Thoracic aorta (tissue), 2 donors: ENCODE measurements around the gene MCUB. TPM values are rescaled to one million over a fixed set of nuclear protein-coding genes. Genes with fewer than 3 reads are reported as not detected.

Experiments used
- ATAC-seq: fragments of 150-250 bp; one replicate; pipeline ENCODE4 v1.8.0; 2017; ENCODE audit warnings: low read depth; ENCODE audit not compliant: insufficient number of reproducible peaks, low FRiP score
- DNase-seq: peaks from one replicate; pipeline ENCODE4 v3.0.0-alpha.2; 2020; ENCODE audit warnings: low spot score
- H3K27ac ChIP-seq, 2 donors: fragments of 200-600 bp; sonication (generic); 1 replicate in 1 of 2; 2 replicates in 1 of 2; pipeline ENCODE4 v1.5.1; 2016; ENCODE audit warnings: mild to moderate bottlenecking in 2 of 2, moderate library complexity in 2 of 2
- H3K27me3 ChIP-seq: fragments of 200-600 bp; sonication (generic); replicated peaks from 2 replicates; pipeline ENCODE4 v1.6.0; 2016; ENCODE audit warnings: mild to moderate bottlenecking; ENCODE audit not compliant: insufficient read depth
- H3K36me3 ChIP-seq: fragments of 200-600 bp; sonication (generic); one replicate; pipeline ENCODE4 v1.5.1; 2016
- H3K4me1 ChIP-seq, 2 donors: fragments of 200-600 bp; sonication (generic); 1 replicate in 1 of 2; 2 replicates in 1 of 2; pipeline versions ENCODE4 v1.5.1 to v1.6.0; 2016; ENCODE audit warnings: low read depth in 2 of 2, mild to moderate bottlenecking in 1 of 2; ENCODE audit not compliant: control insufficient read depth in 1 of 2
- H3K4me3 ChIP-seq: fragments of 200-600 bp; sonication (generic); 2 replicates; pipeline ENCODE4 v1.5.1; 2016; ENCODE audit warnings: mild to moderate bottlenecking
- H3K9me3 ChIP-seq: fragments of 200-600 bp; sonication (generic); 2 replicates; pipeline ENCODE4 v1.5.1; 2016
- CTCF ChIP-seq: fragments of 200-600 bp; sonication (generic); IDR thresholded peaks from one replicate; pipeline ENCODE4 v1.5.1; 2019; ENCODE audit warnings: antibody characterized with exemption
- total RNA-seq, 2 donors: library from RNA; depleted of rRNA; stranded (reverse); fragments of >200 nt; gene quantifications; one replicate each; pipeline versions ENCODE4 v1.1.0 to v1.2.3, GENCODE V29; 2016

MCUB gene
- total RNA-seq, 2 donors from 2014 or later, result 44.3 to 45.0 TPM

DNA sequence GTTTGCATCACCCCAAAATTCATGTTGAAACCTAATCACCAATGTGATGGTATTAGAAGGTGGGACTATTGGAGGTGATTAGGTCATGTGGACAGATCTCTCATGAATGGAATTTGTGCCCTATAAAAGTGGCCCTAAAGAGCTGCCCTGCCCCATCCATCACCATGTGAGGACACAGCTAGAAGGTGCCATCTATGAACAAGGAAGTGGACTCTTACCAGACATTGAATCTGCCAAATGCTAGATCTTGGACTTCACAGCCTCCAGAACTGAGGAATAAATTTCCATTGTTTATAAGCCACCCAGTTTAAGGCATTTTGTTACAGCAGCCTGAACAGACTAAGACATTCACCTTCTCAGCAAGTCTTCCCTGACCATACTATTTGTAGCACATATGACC, 162.3 kb downstream of the MCUB start:
- no peak for DNase-seq
- no peaks in the 10 kb centered on the region for H3K36me3 ChIP-seq
- no peak for ATAC-seq
- H3K27me3 ChIP-seq, result no peaks in the 10 kb centered on the region
- H3K4me1 ChIP-seq, result no peaks in the 10 kb centered on the region
- no peak overlapping the region for H3K4me3 ChIP-seq
- no peaks in the 10 kb centered on the region for H3K9me3 ChIP-seq
- TF ChIP-seq CTCF, result no peak
- H3K27ac ChIP-seq, result no peak overlapping the region

DNA sequence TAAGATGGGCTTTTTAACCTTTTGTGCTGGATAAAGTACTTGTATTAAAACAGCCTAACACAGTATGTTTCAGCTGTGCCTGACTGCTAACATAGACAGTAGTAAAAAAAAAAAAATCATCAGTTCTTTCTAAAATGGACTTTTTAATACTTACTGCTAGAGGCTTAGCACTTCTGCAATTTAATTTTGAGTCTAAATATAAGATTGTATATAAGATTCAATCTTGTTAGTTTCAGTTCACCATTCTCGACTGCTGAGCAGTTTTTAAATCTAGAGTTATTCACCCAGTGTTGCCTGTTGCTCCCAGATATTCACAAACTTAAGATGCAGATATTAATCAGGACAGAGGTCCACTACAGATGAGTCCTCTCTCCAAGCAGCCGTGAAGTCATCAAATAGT, 163.1 kb downstream of the MCUB start:
- Histone ChIP-seq H3K4me1 (peaks cover 0 to 2% of the 10 kb centered on the region in 2 donors), H3K9me3 (no peaks in the 10 kb centered on the region), H3K27me3 (no peaks in the 10 kb centered on the region), H3K36me3 (no peaks in the 10 kb centered on the region), H3K4me3 (no peak overlapping the region), H3K27ac (no peak overlapping the region)
- ATAC-seq (no peak), DNase-seq (no peak)
- no peak for TF ChIP-seq CTCF

GRCh38 chr4:109728385-109728784, 168.3 kb downstream of the MCUB start:
- H3K27me3 ChIP-seq, result no peaks in the 10 kb centered on the region
- H3K36me3 ChIP-seq, result no peaks in the 10 kb centered on the region
- TF ChIP-seq CTCF, result no peak
- no peak for DNase-seq
- H3K4me3 ChIP-seq, result no peak overlapping the region
- ATAC-seq, result no peak
- H3K27ac ChIP-seq, result no peak overlapping the region
- no peaks in the 10 kb centered on the region for H3K9me3 ChIP-seq
- peaks cover 2 to 21% of the 10 kb centered on the region in 2 donors for H3K4me1 ChIP-seq

DNA sequence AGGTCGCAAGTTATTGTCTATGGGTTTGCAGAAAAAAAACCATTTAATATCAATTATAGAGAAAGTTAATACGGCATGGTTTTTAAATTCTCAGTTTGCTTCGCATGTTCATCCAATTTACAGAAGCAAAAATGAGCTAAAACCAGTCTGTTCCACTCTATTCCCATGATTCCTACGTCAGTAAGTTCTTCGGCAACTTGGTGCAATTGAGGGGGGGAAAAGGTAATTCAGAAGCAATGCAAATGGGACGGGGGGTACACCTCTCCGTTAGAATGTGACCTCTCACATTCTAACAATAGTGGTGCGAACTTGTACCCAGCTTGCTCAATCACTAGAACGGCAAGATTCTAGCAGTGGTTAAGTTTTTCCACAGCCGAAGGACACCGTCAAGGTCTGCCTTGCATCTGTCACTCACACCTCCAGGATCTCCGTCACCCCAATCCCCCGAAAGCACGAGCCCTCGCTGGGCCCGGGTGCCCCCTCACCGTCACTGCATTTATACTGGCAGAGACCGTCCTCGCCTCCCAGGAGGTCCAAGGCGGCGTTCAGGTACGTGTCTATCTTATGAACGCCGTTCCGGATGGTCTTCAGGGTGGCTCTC, 169.2 kb downstream of the MCUB start:
- H3K36me3 ChIP-seq, result no peaks in the 10 kb centered on the region
- peak overlapping the region; percentile 94 for H3K4me3 ChIP-seq
- no peak overlapping the region for H3K27ac ChIP-seq
- DNase-seq, result no peak
- peaks cover 2 to 21% of the 10 kb centered on the region in 2 donors for H3K4me1 ChIP-seq
- H3K9me3 ChIP-seq, result no peaks in the 10 kb centered on the region
- peak; percentile 30 for ATAC-seq
- no peak for TF ChIP-seq CTCF
- H3K27me3 ChIP-seq, result no peaks in the 10 kb centered on the region

- peak; percentile 84 for ATAC-seq
Observed at GRCh38 chr4:109729718-109730618, 169.9 kb downstream of the MCUB start, which contains the start of gene PLA2G12A. TSS of gene PLA2G12A (minus strand) at chr4:109730070. CDS start at chr4:109729809, 261 bp downstream.

More at GRCh38 chr4:109729718-109730618, 169.9 kb downstream of the MCUB start, which contains the start of gene PLA2G12A:
- DNase-seq, result peak; percentile 3
- Histone ChIP-seq H3K27ac (peak within 1 kb of the TSS; percentile 78 to 80), H3K9me3 (no peaks in the 10 kb centered on the region), H3K4me1 (peaks cover 2 to 21% of the 10 kb centered on the region in 2 donors), H3K4me3 (peak within 1 kb of the TSS; percentile 94), H3K36me3 (no peaks in the 10 kb centered on the region), H3K27me3 (no peaks in the 10 kb centered on the region)
- TF ChIP-seq CTCF, result no peak
